ENCODE data around the gene NAAA.

NAAA gene

GRCh38 chr4:75876218-75876617, 64.6 kb downstream of the NAAA start:
- Histone ChIP-seq H3K36me3 (ENCODE audit: control insufficient read depth, low read length) (no peaks in the 10 kb centered on the region), H3F3A (ENCODE audit: control insufficient read depth, insufficient read depth) (no peaks in the 10 kb centered on the region), H3K4me2 (ENCODE audit: low read length) (no peak overlapping the region), H3K4me1 (ENCODE audit: control insufficient read depth, low read length) (no peaks in the 10 kb centered on the region), H3K4me3 (ENCODE audit: low read length) (no peak overlapping the region), H3K27ac (ENCODE audit: low read depth, low read length) (no peak overlapping the region), H3K27me3 (ENCODE audit: control insufficient read depth, low read length) (peaks cover 12% of the 10 kb centered on the region; the same call in 1 of the 2 replicates), H4K20me1 (ENCODE audit: control insufficient read depth, insufficient read depth, low read depth, low read length) (no peaks in the 10 kb centered on the region), H3K9me3 (ENCODE audit: control insufficient read depth, insufficient read depth, low read length) (no peaks in the 10 kb centered on the region), H3K9me2 (replicated peaks; ENCODE audit: control insufficient read depth, low read length) (no peaks in the 10 kb centered on the region), H3K79me2 (ENCODE audit: control insufficient read depth, low read length) (no peaks in the 10 kb centered on the region)
- no peak for TF ChIP-seq EZH2phosphoT487 (IDR thresholded peaks at IDR 0.05; ENCODE audit: borderline replicate concordance, low read length)
- no peak for TF ChIP-seq CTCF (IDR thresholded peaks at IDR 0.05; ENCODE audit: low read depth, low read length, poor library complexity, severe bottlenecking)

GRCh38 chr4:75869100-75869499, 71.7 kb downstream of the NAAA start:
- no peak for TF ChIP-seq CTCF (IDR thresholded peaks at IDR 0.05; ENCODE audit: low read depth, low read length, poor library complexity, severe bottlenecking)
- no peak for TF ChIP-seq EZH2phosphoT487 (IDR thresholded peaks at IDR 0.05; ENCODE audit: borderline replicate concordance, low read length)
- Histone ChIP-seq H3F3A (ENCODE audit: control insufficient read depth, insufficient read depth) (no peaks in the 10 kb centered on the region), H3K4me2 (ENCODE audit: low read length) (no peak overlapping the region), H3K9me3 (ENCODE audit: control insufficient read depth, insufficient read depth, low read length) (no peaks in the 10 kb centered on the region), H3K27ac (ENCODE audit: low read depth, low read length) (no peak overlapping the region), H3K79me2 (ENCODE audit: control insufficient read depth, low read length) (no peaks in the 10 kb centered on the region), H3K4me3 (ENCODE audit: low read length) (no peak overlapping the region), H3K9me2 (replicated peaks; ENCODE audit: control insufficient read depth, low read length) (no peaks in the 10 kb centered on the region), H3K4me1 (ENCODE audit: control insufficient read depth, low read length) (no peaks in the 10 kb centered on the region), H4K20me1 (ENCODE audit: control insufficient read depth, insufficient read depth, low read depth, low read length) (no peaks in the 10 kb centered on the region), H3K27me3 (ENCODE audit: control insufficient read depth, low read length) (peaks cover 10% of the 10 kb centered on the region; the same call in 1 of the 2 replicates), H3K36me3 (ENCODE audit: control insufficient read depth, low read length) (no peaks in the 10 kb centered on the region)

- no peak for TF ChIP-seq CTCF (IDR thresholded peaks at IDR 0.05; ENCODE audit: low read depth, low read length, poor library complexity, severe bottlenecking)
- TF ChIP-seq EZH2phosphoT487 (IDR thresholded peaks at IDR 0.05; ENCODE audit: borderline replicate concordance, low read length) = no peak
Measured at GRCh38 chr4:75867130-75867529, 73.7 kb downstream of the NAAA start.

More at GRCh38 chr4:75867130-75867529, 73.7 kb downstream of the NAAA start:
- H3K36me3 ChIP-seq (ENCODE audit: control insufficient read depth, low read length) = no peaks in the 10 kb centered on the region
- peaks cover 7% of the 10 kb centered on the region; the same call in 1 of the 2 replicates for H3K27me3 ChIP-seq (ENCODE audit: control insufficient read depth, low read length)
- H3F3A ChIP-seq (ENCODE audit: control insufficient read depth, insufficient read depth) = no peaks in the 10 kb centered on the region
- H3K27ac ChIP-seq (ENCODE audit: low read depth, low read length) = no peak overlapping the region
- H3K9me3 ChIP-seq (ENCODE audit: control insufficient read depth, insufficient read depth, low read length) = no peaks in the 10 kb centered on the region
- no peaks in the 10 kb centered on the region for H4K20me1 ChIP-seq (ENCODE audit: control insufficient read depth, insufficient read depth, low read depth, low read length)
- H3K9me2 ChIP-seq (replicated peaks; ENCODE audit: control insufficient read depth, low read length) = no peaks in the 10 kb centered on the region
- no peak overlapping the region for H3K4me3 ChIP-seq (ENCODE audit: low read length)
- no peaks in the 10 kb centered on the region for H3K4me1 ChIP-seq (ENCODE audit: control insufficient read depth, low read length)
- no peak overlapping the region for H3K4me2 ChIP-seq (ENCODE audit: low read length)
- H3K79me2 ChIP-seq (ENCODE audit: control insufficient read depth, low read length) = no peaks in the 10 kb centered on the region
